IPS-11a (cell line): Measurements from ENCODE around the gene CCL22.

Experiments
- H3K4me3 ChIP-seq: one replicate; pipeline ENCODE4 v1.5.1; 2013; ENCODE audit warnings: low read depth, low read length, control low read depth

The CCL22 gene

DNA sequence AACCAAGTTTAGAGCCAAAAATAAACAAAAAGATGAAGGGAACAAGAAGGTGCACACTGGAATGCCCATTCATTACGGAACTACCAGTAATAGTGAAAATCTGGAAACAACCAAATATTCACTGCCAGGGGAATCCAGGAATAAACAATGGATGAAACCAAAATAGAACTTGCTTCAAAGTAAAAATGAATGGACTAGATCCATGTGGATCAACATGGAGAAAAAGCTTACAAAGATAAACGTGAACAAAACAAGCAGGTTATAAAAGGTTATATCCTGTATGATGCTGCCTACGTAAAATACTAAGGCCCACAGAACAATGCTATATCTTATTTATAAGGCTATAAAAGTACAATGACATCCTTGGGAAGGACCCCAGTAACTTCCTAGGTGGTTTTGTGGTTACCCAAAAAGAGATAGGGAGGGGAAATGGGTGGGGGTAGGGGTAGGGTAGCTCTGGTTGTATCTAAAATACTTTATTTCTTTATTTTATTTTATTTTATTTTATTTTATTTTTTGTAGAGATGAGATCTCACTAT, 12.8 kb upstream of the CCL22 start:
- no peak overlapping the region for H3K4me3 ChIP-seq

DNA sequence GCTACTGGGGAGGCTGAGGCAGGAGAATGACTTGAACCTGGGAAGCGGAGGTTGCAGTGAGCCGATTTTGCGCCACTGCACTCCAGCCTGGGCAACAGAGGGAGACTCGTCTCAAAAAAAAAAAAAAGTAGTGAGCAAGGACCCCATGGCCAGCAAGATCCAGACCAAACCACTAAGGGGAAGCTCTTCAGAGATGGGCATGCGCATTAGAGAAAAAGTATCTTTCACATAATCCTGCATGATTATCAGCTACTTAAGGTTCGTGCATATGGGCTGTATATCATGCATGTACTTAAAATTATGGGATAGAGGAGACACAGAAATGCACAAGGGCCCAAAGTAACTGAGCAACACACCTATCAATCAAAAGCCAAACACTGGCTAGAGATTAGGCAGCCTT, 10.7 kb upstream of the CCL22 start:
- H3K4me3 ChIP-seq = no peak overlapping the region

DNA sequence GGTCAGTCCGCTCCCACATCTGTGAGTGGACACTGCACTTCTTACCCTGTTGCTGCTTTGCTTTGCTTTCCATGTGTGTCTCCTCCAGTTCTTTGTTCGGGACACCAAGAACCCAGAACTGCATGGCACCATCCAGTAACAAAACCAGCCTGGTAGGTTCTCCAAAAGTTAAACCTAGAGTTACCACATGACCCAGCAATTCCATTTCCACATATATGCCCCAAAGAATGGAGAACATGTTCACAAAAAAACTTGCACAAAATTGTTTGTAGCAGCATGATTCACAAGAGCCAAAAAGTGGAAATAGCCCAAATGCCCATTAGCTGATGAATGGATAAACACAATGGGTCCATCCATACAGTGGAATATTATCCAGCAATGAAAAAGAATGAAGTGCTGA, 10.3 kb upstream of the CCL22 start:
- H3K4me3 ChIP-seq = no peak overlapping the region

DNA sequence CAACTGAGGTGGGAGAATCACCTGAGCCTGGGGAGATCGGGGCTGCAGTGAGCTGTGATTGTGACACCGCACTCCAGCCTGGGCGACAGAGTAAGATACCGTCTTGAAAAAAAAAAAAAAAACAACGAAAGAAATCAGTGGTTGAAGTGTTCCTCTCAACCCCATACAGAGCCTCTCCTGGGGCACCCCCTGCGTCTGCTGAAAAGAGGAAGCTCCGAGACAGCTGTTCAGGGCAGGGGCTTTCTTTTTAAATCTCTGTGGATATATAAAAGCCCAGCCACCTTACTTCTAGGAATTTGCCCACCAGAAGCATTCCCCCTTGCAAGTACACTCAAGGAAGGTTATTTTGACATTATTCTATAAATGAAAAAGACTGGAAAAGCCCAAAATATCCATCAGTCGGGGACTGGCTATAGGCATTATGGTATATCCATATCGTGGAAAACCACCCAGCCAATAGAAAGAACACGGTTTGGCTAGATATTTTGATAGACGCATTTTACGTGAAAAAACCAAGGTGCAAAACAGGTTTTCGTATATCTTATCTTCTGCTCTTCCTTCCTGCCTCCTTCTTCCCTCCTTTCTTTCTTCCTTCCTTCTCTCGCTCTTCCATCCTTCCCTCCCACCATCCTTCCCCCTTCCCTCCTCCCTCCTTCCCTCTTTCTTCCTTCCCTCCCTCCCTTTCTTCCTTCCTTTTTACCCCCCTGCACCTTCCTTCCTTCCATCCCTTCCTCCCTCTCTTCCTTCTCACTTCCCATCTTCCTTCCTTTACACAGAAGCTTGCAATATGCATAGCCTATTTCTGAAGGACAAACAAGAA, 9.2 kb upstream of the CCL22 start:
- H3K4me3 ChIP-seq = no peak overlapping the region

DNA sequence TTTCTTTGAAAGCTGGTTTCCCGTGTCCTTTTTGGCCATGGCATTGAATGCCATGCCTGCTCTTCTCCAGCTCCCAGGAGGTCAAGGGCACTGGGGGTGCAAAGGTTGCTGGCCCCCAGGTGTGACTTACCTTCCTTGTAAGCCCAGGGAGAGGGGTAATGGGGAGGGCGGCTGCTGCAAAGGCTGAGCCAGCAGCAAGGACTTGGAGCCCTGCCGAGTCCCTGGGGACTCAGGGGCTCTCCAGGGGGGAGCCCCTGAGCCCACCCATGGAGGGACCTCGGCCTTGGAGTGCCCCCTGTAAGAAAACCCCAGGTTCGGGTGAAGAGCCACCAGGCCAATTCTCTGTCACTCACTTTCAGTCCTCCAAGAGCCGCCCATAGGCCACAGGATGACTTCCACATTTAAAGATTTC, 5.9 kb upstream of the CCL22 start:
- H3K4me3 ChIP-seq = no peak overlapping the region

DNA sequence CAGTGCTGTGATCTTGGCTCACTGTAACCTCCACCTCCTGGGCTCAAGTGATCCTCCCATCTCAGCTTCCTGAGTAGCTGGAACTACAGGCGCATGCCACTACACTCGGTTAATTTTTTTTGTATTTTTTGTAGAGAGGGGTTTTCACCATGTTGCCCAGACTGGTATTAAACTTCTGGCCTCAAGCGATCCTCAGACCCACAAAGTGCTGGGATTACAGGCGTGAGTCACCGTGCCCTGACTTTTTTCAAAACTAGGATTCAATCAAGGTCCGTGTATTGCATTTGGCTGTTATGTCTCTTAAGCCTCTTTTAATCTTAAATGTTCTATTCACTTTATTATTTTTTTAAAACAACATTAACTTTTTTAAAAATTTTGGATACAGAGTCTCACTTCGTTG, 4.3 kb upstream of the CCL22 start:
- H3K4me3 ChIP-seq = no peak overlapping the region

DNA sequence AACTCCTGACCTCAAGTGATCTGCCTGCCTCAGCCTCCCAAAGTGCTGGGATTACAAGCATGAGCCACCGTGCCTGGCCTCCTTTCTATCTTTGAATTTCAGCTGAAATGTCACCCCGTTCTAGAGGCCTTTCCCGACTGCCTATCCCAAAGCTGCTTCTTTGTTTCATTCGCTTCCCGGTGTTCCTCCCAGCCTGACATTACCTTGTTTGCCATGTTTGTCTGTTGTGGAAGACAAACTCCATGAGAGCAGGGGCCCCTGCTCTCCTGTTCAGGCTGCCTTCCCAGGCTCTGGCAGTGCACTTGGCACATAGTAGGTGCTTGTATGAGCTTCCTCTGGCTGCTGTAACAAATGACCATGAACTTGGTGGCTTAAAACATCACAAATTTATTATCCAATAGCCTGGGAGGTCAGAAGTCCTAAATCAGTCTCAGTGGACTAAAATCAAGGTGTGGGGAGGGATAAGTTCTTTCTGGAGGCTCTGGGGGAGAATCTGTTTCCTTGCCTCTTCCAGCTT, 2.6 kb upstream of the CCL22 start:
- H3K4me3 ChIP-seq = no peak overlapping the region

DNA sequence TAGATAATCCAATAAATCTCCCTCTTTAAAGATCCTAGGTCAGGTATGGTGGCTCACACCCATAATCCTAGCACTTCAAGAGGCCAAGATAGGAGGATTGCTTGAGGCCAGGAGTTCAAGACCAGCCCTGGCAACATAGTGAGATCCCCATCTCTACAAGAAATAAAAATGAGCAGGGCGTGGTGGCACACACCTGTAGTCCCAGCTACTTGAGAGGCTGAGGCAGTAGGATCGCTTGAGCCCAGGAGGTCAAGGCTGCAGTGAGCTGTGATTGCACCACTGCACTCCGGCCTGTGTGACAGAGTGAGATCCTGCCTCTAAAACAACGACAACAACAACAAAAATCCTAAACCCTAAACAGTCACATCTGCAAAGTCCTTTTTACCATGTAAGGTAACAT, 2.0 kb upstream of the CCL22 start:
- H3K4me3 ChIP-seq = no peak overlapping the region

DNA sequence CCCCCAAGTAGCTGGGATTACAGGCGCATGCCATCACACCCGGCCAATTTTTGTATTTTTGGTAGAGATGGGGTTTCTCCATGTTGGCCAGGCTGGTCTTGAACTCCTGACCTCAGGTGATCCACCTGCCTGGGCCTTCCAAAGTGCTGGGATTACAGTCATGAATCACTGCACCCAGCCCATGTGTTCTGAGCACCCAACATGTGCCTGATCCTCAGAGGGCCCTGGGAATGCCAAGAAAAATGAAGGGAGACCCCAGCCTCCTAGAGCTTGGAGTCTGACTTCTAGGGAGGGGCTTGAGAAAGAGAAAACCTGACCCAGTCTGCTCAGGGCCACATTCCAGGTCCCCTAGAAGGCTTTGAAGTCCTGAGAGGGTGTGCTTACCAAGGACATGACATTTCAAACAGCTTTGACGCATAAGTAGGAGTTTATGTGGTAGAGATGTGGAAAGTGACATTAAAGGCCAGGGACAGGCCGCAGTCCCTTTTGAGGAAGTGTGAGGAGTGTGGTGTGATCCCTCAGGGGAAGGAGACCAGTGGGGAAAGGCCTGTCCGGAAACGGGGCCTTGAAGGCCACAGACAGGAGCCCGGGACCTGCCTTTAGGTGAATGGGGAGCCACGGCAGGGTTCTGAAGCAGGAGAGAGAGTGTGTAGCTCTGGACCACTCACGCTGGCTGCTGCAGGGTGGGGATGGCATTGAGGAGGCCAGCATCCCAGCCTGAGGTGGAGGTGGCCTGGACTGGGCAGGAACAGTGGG, 1.1 kb upstream of the CCL22 start:
- H3K4me3 ChIP-seq = no peak overlapping the region

DNA sequence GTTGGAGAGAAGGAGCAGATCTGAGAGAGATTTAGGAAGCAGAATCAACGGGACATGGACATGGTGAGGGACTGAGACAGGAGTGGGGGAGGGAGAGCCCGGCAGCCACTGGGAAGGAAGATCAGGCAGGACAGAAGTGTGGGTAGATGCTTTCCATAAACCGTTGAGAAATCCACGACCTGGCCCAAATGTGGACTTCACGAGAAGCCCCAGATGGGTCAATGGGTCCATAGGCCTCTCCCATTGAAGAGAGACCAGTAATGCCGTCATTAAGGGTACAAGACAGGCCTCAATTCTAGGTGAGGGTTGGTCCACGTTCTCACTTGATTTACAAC, 530 bp upstream of the CCL22 start:
- H3K4me3 ChIP-seq = no peak overlapping the region

DNA sequence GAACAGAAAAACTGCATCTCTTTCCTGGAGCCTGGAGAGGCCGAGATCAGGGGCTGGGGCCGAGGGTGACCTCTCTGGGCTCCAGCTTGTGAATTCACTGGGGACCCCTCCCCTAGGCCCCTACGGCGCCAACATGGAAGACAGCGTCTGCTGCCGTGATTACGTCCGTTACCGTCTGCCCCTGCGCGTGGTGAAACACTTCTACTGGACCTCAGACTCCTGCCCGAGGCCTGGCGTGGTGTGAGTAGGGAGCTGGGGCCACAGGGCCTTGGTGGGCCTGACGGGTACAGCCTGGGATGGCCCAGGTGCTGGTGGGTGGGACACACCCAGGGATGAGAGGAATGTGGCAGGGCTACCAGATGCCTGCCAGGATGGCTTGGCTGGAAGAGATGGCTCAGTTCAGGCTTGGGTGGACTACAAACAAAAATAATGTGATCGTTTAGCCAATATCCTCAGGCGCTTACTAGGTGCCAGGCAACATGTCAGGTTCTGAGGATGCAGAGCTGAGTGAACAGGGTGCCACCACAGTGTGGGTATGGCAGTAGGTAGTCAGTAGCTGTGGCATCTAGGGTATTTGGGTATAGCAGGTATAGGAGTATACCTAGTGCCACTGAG, 1.8 kb downstream of the CCL22 start:
- H3K4me3 ChIP-seq = no peak overlapping the region

DNA sequence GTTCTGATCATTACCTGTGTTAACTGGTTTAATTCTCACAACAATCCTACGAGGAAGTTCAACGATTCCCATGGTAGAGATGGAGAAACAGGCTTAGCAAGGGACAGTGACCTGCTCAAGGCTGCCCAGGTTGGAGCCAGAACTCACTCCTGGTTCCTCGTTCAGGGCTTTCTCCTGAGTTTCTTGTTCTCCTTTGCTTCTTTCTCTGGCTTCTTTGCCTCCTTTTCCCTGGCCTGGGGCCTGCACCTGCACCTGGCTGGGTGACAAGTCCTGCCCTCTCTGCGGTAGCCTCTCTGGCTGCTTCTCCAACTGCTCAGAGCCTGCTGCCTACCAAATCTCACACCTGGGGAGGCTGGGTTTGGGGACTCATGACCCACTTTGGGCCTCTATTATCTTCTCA, 2.8 kb downstream of the CCL22 start:
- no peak overlapping the region for H3K4me3 ChIP-seq

DNA sequence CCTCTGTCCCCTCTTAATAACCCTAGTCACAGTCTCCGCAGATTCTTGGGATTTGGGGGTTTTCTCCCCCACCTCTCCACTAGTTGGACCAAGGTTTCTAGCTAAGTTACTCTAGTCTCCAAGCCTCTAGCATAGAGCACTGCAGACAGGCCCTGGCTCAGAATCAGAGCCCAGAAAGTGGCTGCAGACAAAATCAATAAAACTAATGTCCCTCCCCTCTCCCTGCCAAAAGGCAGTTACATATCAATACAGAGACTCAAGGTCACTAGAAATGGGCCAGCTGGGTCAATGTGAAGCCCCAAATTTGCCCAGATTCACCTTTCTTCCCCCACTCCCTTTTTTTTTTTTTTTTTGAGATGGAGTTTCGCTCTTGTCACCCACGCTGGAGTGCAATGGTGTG, 5.6 kb downstream of the CCL22 start:
- H3K4me3 ChIP-seq = no peak overlapping the region

DNA sequence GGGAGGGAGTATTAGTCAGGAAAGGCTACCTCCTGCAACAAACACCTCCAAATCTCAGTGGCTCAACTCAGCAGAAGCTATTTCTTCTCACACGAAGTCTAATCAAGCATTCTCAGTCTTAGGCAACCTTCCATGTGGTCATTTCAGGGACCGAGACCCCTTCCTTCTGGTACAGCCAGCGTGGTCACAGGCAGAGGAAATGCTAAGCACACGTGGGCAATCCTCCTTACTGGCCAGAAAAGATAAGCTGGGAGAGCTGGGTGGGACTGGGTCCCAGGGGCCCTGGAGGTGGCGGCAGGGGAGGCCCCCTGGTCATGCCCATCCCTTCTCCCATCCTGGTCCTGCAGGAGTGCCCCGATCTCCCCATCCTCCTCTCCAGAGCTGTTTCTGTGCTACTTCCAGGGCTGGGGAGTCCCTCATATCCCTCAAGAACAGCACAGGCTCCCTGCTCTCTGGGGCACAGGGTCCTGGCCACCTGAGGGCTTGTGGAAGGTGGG, 8.0 kb downstream of the CCL22 start:
- H3K4me3 ChIP-seq = no peak overlapping the region

DNA sequence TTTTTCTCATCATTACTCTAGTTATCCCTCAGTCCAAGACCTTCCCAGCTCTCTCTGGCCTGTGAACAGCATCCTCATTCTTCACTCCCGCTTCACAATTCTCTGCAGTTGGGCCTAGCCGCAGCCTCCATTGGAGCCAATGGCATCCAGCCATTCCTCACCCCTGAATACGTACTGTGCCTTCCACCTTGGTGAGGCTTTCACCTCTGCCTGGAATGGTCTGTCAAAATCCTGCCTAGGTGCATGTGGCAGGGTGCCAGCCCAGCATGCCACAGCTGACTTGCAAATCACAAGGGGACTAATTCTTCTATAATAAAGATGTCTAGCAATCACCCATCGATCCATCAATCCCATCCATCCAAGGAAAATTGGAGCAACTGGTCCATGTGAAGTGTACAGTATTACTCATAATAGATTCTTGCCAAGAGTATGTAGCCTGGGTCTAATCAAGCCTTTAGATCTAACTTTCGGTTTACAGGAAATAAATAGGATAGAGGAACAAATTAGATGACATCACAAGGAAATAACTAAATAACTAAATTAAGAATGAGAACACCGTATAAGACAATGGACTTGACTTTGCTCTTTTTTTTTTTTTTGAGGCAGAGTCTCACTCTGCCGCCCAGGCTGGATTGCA, 8.7 kb downstream of the CCL22 start:
- H3K4me3 ChIP-seq = no peak overlapping the region

DNA sequence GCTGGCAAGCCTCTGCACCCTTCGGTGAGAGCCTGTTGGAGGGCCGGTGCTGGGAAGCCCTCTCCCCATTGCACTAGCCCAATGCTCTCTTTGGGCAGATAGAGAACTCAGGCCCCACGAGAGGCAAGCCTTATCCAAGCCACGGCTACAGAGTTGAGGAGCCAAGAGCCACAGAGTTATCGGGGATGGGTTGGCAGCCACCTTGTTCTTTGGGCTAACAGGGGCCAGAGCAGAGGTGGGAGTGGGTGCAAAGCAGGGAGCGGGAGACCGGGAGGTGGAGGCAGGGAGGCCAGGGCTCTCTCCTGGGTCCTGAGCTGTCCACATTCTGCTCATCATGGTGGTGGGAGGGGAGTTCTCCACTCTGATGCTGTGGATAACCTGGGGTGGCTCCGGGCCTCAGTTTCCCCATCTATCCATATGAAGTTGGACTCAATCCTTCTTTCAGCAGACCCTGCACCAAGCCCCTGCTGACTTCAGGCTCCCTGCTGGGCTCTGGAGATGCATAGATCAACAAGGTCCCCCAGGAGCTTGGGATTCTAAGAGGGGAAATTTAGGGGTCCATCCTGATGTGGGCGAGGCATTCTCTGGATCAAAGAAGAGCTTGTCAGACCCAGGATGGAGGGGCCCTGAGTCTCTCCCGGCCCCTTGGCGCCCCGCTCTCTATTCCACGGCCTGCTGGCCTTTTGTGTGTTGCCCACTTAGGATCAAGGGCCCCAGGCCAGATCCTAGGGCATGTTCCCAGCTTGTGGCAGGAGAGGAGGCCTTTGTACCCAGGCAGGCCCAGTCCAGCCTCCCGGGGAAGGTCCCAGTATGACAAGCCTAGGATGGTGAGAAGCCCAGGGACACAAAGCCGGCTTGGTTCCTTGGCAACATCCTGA, 13.2 kb downstream of the CCL22 start:
- H3K4me3 ChIP-seq = no peak overlapping the region

DNA sequence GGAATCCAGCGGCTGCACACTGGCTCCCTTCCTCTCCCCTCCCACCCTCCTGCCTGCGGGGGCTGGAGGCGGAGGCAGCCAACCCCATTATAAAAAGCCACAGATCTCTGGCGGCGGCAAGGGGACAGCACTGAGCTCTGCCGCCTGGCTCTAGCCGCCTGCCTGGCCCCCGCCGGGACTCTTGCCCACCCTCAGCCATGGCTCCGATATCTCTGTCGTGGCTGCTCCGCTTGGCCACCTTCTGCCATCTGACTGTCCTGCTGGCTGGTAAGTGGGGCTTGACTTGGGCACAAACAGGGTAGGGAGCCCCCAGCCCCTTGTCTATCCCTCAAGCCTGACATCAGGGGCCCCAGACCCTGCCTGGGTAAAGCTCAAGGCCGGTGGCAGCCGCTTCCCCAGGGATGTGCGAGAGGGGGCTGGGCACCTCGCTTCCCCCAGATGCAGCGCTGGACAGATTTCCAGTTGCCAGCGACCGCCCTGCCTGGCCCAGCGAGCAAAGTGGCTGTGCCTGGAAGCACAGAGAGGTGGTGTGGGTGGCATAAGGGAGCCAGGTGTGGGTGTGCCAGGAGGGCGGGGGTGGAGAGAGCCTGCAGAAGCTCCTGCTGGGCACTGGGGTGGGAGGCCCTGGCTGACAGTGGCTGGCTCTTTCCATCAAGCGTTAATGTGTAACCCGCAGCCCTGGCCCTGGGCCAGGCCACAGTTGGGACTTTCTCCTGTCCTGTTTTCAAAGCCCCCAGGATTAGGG, 14.0 kb downstream of the CCL22 start, which contains the start of gene CX3CL1:
Gene CX3CL1, plus strand, starts transcription at position 119 of the 745 bp plus-strand sequence. Its CDS starts 79 bp downstream, at position 198.
- H3K4me3 ChIP-seq = no peak within 1 kb of the TSS

DNA sequence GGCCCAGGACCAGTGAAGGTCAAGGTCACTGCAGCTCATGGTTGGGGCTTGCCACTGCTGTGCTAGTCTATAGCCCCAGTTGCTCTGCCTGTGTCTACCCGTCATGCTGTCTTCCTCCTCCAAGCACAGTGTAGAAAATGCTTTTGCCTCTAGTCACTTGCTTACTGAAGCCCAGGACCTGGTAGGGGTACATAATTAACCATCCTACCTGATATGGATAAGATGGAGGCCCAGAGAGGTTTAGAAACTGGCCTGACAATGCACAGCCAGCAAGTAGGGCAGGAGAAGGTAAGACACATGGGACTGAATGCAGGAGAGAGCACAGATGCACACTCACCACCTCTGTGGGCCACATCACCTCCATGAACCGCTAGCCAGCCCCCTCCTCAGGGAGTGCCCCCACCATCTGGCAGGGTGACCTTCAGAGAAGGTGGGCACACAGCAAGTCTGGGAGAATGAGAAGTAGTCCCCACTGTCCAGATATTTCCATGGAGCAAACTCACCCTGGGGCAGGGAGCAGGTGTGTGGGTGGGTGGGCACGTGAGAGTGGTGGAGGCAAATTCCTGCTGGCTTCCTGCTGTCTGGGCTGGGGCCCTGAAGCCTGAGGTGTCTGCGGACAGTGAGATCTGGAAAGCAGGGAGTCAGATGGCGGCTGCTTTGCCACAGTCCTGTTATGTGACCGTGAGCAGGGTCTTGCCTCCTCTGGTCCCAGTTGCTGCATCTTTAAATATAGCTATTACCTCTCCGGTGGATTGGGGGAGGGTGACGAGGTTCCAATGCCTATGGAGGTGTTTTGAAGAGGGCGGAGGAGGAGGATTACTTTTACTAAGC, 14.7 kb downstream of the CCL22 start:
- H3K4me3 ChIP-seq = no peak overlapping the region
